Dedifferentiated amniotic fluid mesenchymal stem cell (primary cell): ENCODE data around the gene FIG4.
"Not testable (repeated sequence)": the region's sequence is repeated elsewhere in the genome, so short reads cannot be mapped to it uniquely, and the experiment has no call there.

Source experiments
- DNase-seq: peaks from one replicate; pipeline ENCODE4 v3.0.0-alpha.2; 2016; ENCODE audit errors: extremely low spot score

FIG4 gene

GRCh38 chr6:109794201-109794923 is 103.3 kb downstream of the FIG4 start:
- no peak for DNase-seq

GRCh38 chr6:109795994-109796555 is 105.0 kb downstream of the FIG4 start:
- no peak for DNase-seq

DNA sequence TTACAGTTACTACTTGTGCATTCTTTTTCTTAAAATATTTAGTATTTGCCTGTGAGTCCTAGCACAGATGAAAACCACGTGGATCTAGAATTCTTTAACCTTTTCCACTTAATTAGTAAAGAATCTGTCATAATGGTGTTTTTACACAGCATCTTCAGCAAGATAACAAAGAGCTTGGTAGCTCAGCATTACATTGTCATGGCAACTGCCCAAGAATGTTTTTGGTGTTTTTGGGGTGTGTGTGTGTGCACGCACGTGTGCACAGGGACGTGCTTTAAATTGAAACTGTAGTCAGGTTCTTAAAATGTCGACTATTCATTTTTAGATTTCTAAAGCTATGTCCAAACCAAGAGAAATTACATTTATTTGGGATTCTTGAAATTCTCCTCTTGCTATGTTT is 108.0 kb downstream of the FIG4 start:
- DNase-seq, result no peak

DNA sequence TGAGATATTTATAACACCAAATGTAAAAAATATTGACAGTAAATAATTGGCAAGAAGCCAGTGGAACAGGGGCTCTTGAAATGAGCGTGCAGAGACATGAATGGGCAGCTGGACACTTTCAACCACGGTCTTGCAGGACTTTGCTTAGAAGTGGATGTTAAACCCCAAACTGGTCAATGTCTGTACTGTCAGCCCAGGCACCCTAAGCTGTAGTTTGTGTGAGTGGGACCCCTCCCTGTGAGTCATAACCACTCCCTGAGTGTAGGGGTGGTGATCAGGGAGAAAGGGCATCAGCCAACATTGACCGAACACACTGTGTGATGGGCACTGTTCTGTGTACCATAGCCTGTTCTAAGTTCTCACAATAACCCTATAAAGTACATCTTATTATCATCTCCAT is 108.6 kb downstream of the FIG4 start:
- DNase-seq, result no peak

DNA sequence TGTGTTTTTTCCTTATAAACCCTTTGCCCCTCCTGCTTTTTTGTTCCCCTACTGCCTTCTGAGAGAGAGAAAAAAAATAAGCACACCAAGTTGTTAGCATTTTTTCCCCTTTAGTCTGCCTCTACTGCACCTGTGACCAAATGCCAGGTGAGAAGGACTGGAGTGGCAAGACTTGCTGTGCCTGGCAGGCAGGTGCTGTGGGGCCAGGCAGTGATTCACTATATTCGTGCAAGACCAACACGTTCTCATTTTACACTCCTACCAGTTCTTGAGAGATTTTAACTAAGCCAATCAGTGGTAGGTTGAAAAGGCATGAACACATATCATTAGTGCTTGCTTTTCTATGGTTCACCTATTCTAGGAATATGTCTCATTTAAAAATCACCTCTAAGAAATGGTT is 109.7 kb downstream of the FIG4 start:
- no peak for DNase-seq

GRCh38 chr6:109801794-109802193 is 110.7 kb downstream of the FIG4 start:
- no peak for DNase-seq

- DNase-seq, result no peak
These were observed 112.9 kb downstream of the FIG4 start for GRCh38 chr6:109804020-109804419.

- DNase-seq, result no peak
These were observed 116.8 kb downstream of the FIG4 start for GRCh38 chr6:109807881-109808280.

GRCh38 chr6:109808837-109809236 is 117.7 kb downstream of the FIG4 start:
- no peak for DNase-seq

- no peak for DNase-seq
These were observed 124.0 kb downstream of the FIG4 start for GRCh38 chr6:109815054-109815453.

DNA sequence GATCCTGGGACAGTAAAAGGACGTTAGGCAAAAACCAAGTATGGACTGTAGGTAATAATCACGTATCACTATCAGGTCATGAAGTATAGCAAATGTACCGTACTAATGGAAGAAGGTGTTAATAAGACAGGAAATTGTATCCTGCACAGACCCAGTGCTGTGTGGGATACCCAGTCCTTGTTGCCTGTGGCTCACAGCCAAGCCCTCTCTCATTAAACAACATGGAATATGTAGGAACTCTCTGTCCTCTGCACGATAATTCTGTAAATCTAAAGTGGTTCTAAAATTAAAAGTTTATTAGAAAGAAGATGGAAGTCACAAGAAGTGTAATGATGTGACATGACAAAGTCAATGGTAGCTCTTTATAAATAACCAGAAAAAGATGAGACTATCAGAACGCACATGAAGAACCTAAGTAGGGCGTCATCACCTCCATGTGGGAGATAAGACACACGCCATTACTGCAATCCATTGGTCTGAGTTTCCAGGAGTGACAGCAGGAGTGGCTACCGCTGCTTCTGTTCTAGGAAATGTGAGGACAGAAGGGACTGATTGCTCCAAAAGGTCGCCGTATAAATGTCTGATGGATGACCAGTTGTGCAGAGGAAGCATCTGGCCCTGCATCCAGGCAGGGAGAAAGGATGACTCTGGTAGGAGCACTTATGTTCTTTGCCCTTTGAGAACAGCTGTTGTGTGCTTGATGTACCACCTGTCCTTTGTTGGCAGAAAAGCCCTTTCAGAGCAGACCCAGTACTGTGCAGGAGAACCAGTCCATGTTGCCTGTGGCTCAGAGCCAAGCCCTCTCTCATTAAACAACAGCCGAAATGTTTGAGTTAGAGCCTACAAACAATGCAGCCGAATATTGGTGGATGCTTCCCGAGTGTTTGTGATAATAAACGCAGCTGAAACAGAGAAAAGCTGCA is 125.6 kb downstream of the FIG4 start:
- no peak for DNase-seq

- DNase-seq, result no peak
These were observed 129.7 kb downstream of the FIG4 start for GRCh38 chr6:109820706-109821350.

DNA sequence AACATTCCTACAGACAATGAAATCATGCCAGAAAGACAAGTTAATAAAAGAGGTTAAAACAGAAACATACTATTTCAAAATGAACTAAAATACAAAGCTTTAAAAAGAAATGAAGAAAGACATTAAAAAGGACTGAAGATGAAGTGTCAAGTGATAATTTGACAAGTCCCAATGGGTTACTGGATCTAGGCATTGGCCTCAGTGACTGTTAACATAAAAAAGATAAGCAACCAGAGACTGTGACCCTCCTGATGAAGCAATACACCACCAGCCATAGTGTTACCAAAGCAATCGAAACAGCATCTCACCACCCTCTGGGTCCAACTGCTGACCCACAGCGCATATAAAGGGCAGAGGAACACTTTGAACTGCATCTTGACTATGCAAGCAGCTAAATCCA is 130.3 kb downstream of the FIG4 start:
- no peak for DNase-seq

- no peak for DNase-seq
These were observed 133.0 kb downstream of the FIG4 start for GRCh38 chr6:109824105-109824504.

DNA sequence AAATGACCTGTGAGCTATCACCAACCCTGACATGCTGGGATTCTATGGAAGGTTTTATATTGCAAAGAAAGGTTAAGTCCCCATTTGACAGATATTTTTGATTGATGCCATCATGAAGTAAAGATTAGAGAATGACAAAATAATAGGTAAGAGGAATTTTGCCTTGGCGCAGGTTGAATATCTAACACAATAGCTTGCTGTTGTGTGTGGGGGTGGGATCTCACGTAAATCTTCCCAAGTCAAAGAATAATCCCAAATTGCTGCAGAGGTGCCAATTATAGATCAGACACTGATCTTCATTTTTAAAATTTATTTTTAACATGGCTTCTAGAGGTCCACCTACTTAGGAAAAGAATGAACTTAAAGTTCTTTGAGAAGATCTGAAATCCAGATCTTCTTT is 135.5 kb downstream of the FIG4 start:
- DNase-seq, result no peak

- not testable (repeated sequence) for DNase-seq
These were observed 140.3 kb downstream of the FIG4 start for GRCh38 chr6:109831352-109831751.

GRCh38 chr6:109834131-109834530 is 143.0 kb downstream of the FIG4 start:
- no peak for DNase-seq

DNA sequence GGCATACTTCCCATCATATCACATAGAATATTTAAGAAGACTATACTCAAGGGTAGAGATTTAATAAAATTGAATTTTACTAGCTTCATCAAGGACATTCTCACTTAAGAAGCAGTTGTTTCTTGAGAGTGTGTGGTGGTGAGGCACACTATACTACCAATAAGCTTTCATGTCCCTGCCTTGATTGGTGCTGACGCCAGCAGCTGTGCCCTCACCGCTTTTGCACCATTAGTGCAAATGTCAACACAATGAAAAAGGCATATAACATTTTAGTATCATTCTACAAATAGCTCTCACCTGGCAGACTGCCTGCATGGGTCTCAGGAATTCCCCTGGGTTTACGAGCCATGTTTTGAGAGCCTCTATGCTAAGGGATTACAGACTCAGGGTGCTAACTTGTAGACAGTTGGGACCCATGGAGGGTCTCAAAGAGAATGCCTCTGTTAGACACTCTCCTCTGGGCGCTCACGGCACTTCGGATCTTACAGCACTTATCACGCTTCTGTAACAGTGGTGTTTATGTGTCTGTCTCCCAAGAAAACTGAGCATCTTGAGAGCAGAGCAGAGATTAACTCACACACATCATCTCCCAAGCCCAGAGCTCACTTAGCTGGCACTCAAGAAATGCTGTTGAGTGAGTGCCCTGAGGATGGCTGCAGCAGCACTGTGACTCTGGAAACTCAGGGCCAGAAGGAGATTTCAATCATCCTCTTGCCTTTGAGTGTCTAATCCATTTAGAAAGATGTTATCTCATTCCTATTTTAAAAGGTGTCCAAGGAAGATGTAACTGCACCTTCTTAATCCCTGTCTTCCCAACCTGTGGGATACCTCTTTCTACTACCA is 143.7 kb downstream of the FIG4 start:
- DNase-seq, result no peak

- no peak for DNase-seq
These were observed 148.9 kb downstream of the FIG4 start for GRCh38 chr6:109840034-109840433.

GRCh38 chr6:109840796-109841195 is 149.7 kb downstream of the FIG4 start:
- no peak for DNase-seq

- no peak for DNase-seq
These were observed 150.8 kb downstream of the FIG4 start for GRCh38 chr6:109841869-109842268.
